Gastroesophageal sphincter (tissue), 3 donors: ENCODE measurements around the gene ARSD.

Source experiments
- EP300 ChIP-seq: sonication (generic); formaldehyde crosslinking; IDR thresholded peaks from one replicate; pipeline ENCODE4 v1.6.1; 2017; ENCODE audit warnings: antibody characterized with exemption, mild to moderate bottlenecking
- POLR2A ChIP-seq, 2 donors: fragments of 450-650 bp; IDR thresholded peaks; one replicate each; pipeline ENCODE4 v1.6.1; 2017; ENCODE audit warnings: antibody characterized with exemption in 2 of 2, mild to moderate bottlenecking in 2 of 2, moderate library complexity in 1 of 2
- POLR2AphosphoS5 ChIP-seq: sonication (generic); formaldehyde crosslinking; IDR thresholded peaks from one replicate; pipeline ENCODE4 v1.6.1; 2017; ENCODE audit warnings: antibody characterized with exemption
- TF ChIP-seq, protein P1 (sequence below), 4 experiments: fragments of 200-600 bp in 2 of 4; fragments of 450-650 bp in 2 of 4; sonication (generic) in 1 of 4; IDR thresholded peaks; one replicate each; pipeline ENCODE4 v1.5.1; 2017 to 2019; ENCODE audit warnings: antibody characterized with exemption in 4 of 4, mild to moderate bottlenecking in 2 of 4, moderate library complexity in 2 of 4

DNA sequence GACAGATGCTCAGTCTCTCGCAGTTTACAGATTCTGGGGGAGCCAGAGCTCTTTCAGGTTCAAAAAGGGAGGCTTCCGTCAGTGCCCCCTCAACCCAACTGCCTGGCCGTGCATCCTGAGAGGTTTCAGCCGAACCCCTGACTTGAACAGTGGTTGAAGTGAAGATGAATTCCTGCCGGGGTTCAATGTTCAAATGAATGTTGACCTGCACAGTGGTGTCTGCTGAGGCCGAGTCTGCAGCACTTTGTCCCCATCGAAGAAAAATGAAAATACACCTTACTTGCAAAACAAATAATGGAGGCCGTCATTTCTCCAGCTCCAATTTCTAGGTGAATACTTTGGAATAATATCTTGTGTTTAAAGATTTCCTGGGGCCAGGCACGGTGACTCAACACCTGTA is 66.7 kb downstream of the ARSD start:
- TF ChIP-seq, protein P1, sequence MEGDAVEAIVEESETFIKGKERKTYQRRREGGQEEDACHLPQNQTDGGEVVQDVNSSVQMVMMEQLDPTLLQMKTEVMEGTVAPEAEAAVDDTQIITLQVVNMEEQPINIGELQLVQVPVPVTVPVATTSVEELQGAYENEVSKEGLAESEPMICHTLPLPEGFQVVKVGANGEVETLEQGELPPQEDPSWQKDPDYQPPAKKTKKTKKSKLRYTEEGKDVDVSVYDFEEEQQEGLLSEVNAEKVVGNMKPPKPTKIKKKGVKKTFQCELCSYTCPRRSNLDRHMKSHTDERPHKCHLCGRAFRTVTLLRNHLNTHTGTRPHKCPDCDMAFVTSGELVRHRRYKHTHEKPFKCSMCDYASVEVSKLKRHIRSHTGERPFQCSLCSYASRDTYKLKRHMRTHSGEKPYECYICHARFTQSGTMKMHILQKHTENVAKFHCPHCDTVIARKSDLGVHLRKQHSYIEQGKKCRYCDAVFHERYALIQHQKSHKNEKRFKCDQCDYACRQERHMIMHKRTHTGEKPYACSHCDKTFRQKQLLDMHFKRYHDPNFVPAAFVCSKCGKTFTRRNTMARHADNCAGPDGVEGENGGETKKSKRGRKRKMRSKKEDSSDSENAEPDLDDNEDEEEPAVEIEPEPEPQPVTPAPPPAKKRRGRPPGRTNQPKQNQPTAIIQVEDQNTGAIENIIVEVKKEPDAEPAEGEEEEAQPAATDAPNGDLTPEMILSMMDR (IDR thresholded peaks at IDR 0.05): no peak
- TF ChIP-seq POLR2AphosphoS5 (no peak), POLR2A (IDR thresholded peaks at IDR 0.05) (no peak), EP300 (no peak)
